GM10847 (cell line): ENCODE results near the gene CDH20.

Experiments used
- POLR2A ChIP-seq: IDR thresholded peaks from 2 replicates; pipeline ENCODE4 v1.6.1; 2011; ENCODE audit not compliant: insufficient read length; ENCODE audit errors: extremely low read depth

The CDH20 gene

DNA sequence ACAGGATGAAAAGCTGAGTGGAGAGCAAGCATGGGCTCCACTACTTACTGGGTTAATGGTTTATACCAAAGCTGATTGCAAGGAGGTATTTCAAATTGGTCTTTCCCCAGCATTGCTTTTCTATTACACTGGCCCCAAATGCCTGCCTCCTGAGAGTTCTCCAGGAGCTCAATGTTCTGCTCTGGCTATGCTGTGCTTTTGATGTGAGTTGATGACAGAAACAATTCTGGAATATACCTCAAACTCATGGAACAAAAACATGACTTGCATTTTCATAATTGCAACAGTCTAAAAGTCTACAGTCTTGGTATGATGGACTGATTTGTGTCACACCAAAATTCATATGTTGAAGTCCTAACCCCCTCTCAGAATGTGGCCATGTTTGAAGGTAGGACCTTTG is 258.0 kb downstream of the CDH20 start:
- TF ChIP-seq POLR2A: no peak

DNA sequence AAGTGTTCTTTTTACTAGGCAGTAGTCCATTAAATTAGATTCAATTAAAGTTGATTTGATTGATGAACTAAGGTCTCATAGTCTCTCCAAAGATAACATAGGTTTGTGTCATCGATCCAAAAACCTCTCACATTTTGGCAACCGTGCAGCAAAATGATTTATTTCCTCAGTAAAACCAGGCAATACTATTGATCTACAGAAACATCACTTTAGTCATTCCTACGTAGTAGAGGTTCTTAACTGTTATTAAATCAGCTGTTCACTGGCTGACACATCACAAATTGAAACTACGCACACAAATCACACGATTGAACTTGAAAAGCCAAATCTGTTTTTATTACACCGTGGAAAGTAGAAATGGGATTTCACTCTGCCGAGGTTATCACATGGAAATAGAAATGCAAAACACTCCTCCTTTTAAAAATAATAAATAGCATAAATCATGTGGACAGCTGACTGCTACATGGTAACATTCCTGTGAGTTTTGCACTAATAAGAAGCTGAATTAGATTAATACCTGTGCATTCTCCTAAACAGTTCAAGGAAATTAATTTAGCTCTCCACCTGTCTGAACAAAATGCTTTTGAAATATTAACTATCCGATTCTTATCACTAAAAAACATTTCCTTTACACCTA is 262.5 kb downstream of the CDH20 start:
- no peak for TF ChIP-seq POLR2A

DNA sequence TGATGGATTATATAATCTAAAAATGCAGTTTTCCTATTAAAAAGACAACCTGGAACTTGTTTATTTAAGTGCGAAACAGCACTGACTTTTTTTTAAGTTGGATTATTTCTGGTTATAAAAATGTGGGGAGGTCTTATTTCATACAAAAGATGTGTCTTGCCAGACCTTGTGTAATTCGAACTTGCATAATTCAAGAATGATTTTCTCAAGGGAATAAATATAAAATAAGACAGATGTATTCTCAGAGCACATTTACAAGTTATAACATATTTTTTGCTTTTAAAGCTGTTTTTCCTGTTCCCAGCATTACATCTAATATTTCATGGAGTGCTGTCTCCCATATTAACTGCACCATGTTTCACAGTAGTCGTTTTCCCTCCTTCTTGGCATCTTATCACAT is 263.1 kb downstream of the CDH20 start:
- TF ChIP-seq POLR2A: no peak

DNA sequence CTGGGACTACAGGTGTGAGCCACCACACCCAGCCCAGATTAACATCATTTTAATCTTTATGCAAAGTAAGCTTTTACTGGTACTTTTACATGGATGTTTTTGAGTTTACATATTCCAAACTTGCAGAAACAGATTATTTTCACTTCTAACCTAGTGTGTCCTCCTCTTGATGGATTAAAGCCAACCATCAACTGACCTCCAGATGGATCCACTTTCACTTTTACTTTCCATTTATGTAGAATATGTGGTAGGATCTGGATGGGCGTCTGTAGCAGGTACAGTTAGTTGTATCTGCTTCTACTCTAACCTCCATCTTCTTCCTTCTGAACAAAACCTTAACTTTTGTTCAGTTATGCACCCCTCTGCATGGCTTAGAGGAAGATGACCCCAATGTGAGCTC is 264.1 kb downstream of the CDH20 start:
- no peak for TF ChIP-seq POLR2A

DNA sequence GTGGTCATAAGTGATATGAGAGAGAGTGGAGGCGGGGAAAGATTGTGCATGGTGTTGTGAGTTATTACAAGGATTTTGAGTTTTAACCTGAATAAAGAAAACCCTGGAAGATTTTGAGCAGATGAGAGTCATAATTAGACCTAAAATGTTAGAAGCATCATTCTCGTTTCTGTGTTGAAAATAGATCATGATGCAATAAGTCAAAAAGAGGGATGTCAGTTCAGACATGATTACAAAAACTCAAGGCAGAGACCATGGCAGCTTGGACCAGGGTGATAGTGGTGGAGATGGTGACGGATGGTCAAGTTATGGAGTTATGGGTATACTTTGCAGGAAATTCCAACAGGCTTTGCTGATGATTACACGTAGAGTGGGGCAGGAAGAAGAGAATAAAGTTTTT is 267.2 kb downstream of the CDH20 start:
- TF ChIP-seq POLR2A: no peak

DNA sequence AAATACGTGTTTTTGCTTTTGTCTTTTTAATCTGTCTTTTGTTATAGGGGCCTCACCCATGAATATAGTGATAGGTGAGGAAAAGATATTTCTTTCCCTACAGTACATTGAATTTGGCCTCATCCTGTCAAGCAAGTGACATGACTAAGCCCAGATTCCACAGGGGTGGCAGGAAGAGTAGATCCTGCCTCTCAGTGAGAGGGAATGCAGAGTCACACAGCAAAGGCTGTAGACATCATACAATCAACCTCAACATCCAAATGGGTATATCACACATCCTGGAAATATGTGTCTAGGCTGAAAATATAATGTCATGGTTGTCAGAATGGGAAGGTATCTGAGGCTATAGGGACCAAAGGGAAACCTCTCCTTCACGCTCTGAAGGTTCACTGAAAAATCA is 269.6 kb downstream of the CDH20 start:
- TF ChIP-seq POLR2A: no peak
